Activated naive CD8-positive, alpha-beta T cell treated with anti-CD3 and anti-CD28 coated beads for 36 hours (primary cell): ENCODE data around the gene RINL. TPM values are rescaled to one million over a fixed set of nuclear protein-coding genes. Genes with fewer than 3 reads are reported as not detected.

Experiments
- DNase-seq: peaks from one replicate; pipeline ENCODE4 v3.0.0; 2021
- H3K27ac Mint-ChIP-seq: one replicate; pipeline ENCODE4 v1.8.0; 2022; ENCODE audit warnings: mild to moderate bottlenecking, moderate library complexity, mixed read lengths
- H3K27me3 Mint-ChIP-seq: one replicate; pipeline ENCODE4 v1.8.0; 2022; ENCODE audit warnings: mild to moderate bottlenecking, mixed read lengths
- H3K36me3 Mint-ChIP-seq: one replicate; pipeline ENCODE4 v1.8.0; 2021; ENCODE audit warnings: mild to moderate bottlenecking, mixed read lengths
- H3K4me1 Mint-ChIP-seq: one replicate; pipeline ENCODE4 v1.8.0; 2021; ENCODE audit warnings: mixed read lengths
- H3K4me3 Mint-ChIP-seq: one replicate; pipeline ENCODE4 v1.8.0; 2022; ENCODE audit warnings: mild to moderate bottlenecking, moderate library complexity, mixed read lengths
- H3K9me3 Mint-ChIP-seq: one replicate; pipeline ENCODE4 v1.8.0; 2022; ENCODE audit warnings: mixed read lengths
- total RNA-seq, 2 experiments: library from RNA; stranded (reverse); gene quantifications; one replicate each; pipeline ENCODE4 v1.2.3, GENCODE V29; 2021

Gene RINL
- total RNA-seq, 2 experiments from 2014 or later: 74.0 to 75.0 TPM

DNA sequence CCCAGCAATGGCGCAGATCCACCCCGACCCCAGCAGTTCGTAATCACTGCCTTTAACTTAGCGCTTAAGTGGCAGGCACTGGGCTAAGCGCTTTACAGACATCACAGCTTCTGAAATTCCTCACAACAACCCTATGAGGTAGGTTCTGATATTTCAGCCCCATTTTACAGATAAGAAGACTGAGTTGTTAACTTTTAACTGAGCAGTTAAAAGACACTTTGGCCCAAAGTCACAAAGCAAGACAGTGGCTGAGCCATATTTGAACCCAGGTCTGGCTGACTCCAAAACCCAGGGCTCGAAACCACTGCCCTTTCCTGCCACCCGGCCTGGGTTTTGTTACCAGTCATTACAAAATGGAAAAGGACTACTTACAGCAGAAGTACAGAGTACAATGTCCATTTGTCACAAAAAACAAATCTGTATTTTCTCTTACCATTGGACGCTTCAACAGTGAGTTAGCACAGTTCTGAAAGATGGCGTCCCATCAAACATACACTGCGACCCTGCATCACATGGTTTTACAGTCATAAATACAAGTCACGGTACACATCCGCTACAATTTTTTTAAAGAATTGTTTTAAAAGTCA, 36.8 kb downstream of the RINL start:
- DNase-seq: no peak
- H3K36me3 Mint-ChIP-seq: peaks cover 80% of the 10 kb centered on the region
- H3K4me1 Mint-ChIP-seq: peaks cover 78% of the 10 kb centered on the region
- H3K27ac Mint-ChIP-seq: peak overlapping the region; percentile 91
- H3K27me3 Mint-ChIP-seq: no peaks in the 10 kb centered on the region
- H3K9me3 Mint-ChIP-seq: no peaks in the 10 kb centered on the region
- H3K4me3 Mint-ChIP-seq: peak overlapping the region; percentile 78

DNA sequence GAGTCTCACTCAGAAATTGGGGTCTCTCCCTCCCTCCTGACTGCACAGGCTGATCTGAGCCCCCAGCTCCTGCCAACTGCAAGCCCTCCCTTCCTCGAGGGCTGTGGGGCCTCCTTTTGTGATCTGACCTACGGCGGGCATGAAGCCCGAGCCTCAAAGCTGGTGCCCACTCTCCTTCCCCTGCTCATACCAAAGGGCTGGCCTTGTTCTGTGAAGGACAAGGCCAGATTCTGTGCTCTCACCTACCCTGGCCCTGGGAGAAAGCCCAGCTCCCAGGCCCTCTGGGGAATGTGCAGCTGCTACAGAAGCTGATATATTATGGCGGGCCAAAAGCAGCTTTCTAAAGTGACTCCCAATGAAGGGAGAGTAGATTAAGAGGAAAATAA, 37.5 kb downstream of the RINL start:
- H3K27ac Mint-ChIP-seq: peak overlapping the region; percentile 91
- peaks cover 71% of the 10 kb centered on the region for H3K4me1 Mint-ChIP-seq
- H3K36me3 Mint-ChIP-seq: peaks cover 77% of the 10 kb centered on the region
- H3K9me3 Mint-ChIP-seq: no peaks in the 10 kb centered on the region
- H3K4me3 Mint-ChIP-seq: no peak overlapping the region
- H3K27me3 Mint-ChIP-seq: no peaks in the 10 kb centered on the region
- no peak for DNase-seq

DNA sequence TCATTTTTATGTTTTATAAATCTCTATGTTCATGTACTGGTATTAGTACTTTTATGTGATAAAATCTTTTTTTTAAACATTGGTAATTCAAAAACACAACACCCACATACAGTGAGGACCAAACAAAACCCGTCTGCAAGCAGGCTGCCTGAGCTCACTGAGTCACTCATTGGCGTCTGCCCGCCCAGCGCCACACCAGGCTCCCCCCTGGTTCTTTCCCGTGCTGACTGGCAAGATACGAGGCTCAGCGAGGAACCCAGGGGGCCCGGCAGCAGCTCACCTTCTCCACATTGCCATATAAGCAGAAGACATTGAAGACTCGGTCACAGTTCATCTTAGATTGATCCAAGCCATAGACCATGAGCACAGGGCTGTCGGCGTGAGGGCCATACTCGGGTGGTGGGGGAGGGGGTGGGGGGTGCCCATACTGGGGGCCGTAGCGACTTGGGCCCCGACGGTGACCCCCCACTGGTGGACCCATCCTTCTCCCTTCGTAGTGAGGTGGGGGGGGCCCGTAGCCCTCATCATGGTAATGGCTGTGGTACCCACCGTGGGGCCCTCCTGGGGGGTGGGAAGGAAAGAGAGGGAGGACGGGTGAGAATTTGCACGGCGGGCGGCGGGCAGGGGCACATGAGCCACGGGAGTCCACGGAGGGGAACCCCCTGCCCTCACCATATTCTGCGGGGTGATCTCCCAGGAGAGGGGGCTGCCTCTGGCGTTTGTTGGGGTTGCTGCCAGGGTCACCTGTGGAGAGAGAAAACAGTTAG, 38.1 kb downstream of the RINL start:
- peaks cover 66% of the 10 kb centered on the region for H3K4me1 Mint-ChIP-seq
- H3K27me3 Mint-ChIP-seq: no peaks in the 10 kb centered on the region
- peak overlapping the region; percentile 46 for H3K4me3 Mint-ChIP-seq
- peak overlapping the region; percentile 78 for H3K27ac Mint-ChIP-seq
- no peak for DNase-seq
- H3K9me3 Mint-ChIP-seq: no peaks in the 10 kb centered on the region
- H3K36me3 Mint-ChIP-seq: peaks cover 74% of the 10 kb centered on the region

DNA sequence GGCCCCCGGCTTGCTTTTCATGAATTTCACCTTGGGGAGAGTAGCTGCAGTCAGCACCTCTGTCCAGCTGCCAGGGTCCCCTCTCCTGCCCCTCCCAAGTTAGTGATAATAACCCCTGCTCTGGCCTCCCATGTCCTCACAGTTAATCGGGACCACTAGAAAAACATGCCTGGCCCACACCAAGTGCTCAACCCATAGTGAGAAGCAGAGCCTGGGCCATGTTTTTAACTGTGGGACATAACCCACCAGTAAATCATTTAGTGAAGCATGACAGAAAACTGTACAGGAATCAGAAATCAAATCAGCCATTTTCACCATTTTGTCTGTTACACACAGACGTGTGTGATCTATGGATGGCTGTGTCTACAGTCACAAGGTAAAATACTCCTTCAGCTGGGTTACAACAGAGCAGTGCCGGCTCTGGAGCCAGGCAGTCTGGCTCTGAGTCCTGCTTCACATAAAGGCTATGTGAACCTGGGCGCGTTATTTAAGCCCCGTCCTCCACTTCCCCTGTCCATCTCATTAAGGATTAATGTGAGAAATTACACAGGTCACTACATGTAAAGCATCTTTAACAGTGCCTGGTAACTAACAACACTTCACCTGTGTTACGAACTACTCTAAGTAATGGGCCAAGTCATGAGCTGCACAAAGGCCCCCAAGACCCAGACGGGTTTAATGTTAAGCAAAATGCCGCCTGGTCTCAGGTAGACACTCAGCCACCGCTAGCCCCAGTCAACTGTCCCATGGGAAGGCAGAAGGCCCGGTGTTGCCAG, 38.9 kb downstream of the RINL start:
- no peak for DNase-seq
- H3K9me3 Mint-ChIP-seq: no peaks in the 10 kb centered on the region
- H3K4me1 Mint-ChIP-seq: peaks cover 61% of the 10 kb centered on the region
- H3K4me3 Mint-ChIP-seq: peak overlapping the region; percentile 5
- H3K27ac Mint-ChIP-seq: peak overlapping the region; percentile 89
- H3K27me3 Mint-ChIP-seq: no peaks in the 10 kb centered on the region
- H3K36me3 Mint-ChIP-seq: peaks cover 69% of the 10 kb centered on the region

DNA sequence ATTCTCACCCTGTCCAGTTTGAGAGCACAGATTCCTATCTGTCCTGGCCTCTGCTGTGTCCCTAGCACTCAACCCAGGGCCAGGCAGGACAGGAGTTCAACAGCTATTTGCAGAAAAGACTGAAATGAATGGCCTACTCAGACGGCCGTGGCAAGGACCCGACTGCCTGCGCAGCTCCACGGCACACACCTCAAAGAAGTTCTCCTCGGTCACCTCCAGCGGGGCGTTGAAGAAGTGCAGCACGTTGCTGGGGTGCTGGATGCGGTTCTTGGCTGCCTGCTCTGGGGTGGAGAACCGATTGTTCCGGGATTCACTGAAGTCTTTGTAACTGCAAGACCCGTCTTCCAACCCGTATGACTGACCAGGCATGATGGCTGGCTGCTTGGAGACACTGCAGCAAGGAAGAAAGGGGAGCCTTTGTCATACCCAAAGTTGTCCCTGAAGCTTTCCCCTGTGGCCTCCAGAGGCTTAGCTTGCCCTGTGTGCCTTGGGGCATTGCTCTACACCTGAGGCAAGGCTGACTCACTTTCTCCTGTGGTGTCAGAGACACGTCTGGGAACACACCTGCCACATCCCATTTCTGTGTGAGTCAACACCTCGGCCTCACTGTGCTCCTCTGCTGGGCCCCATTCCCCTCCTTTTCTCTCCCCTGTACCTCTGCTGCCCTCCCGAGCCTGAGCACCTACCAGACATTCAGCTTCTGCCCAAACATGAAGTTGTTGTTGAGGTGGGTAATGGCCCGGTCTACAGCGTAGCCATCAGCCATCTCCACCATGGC, 39.7 kb downstream of the RINL start:
- H3K27me3 Mint-ChIP-seq: no peaks in the 10 kb centered on the region
- H3K4me3 Mint-ChIP-seq: peak overlapping the region; percentile 5
- peak overlapping the region; percentile 89 for H3K27ac Mint-ChIP-seq
- peaks cover 61% of the 10 kb centered on the region for H3K36me3 Mint-ChIP-seq
- H3K9me3 Mint-ChIP-seq: no peaks in the 10 kb centered on the region
- peaks cover 53% of the 10 kb centered on the region for H3K4me1 Mint-ChIP-seq
- DNase-seq: peak; percentile 61

DNA sequence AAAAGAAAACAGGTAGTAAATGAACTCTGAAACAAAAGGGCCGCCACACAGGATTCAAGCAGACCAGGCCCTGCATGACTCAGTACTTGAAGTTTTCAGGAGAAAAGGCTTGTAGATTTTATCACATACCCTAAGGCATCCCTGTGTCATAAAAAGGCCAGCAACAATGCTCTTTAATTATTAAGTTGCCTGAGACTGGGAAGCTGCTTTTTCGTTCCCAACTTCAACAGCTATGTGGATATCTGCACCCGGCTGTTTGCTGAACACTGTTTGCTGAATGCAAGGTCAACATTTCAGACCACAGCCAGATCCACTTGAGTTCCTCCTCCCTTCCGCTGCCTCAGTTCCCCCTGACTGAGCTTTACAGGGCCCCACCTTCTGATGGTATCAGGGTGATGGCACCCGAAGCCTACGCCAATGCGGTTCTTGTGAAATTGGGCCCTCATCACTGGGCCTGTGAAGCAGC, 40.4 kb downstream of the RINL start:
- peak overlapping the region; percentile 29 for H3K27ac Mint-ChIP-seq
- no peak overlapping the region for H3K4me3 Mint-ChIP-seq
- no peak for DNase-seq
- H3K27me3 Mint-ChIP-seq: no peaks in the 10 kb centered on the region
- peaks cover 54% of the 10 kb centered on the region for H3K36me3 Mint-ChIP-seq
- no peaks in the 10 kb centered on the region for H3K9me3 Mint-ChIP-seq
- H3K4me1 Mint-ChIP-seq: peaks cover 46% of the 10 kb centered on the region

DNA sequence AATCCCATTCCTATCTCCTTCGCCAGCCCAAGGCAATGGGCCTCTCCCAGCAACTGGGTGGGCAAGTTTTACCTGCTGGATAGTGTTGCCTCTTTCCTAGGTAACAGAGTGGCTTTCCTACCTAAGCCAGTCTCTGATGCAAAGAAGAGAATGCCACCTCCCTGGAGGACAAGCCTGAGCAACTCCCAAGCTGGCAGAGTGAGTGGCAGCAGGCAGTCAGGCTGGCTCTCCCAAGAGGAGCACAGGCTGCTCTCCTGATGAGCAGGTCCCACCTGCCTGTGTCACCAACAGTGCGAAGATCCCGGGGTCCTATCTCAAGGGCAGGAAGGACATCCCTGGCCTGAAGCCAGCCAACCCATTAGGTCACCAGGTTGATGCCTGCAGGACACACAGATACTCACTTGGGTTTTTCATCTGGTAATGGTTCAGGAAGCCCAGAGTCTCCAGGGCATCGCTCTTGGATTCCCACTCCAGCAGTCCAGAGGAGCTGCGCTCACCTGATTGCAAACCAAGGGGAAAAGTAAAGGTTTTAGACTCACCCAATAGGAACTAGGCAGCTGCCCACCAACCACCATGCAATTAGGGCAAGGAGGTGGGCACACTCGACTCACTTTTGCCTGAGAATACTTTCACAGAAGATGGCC, 41.0 kb downstream of the RINL start:
- peak overlapping the region; percentile 29 for H3K27ac Mint-ChIP-seq
- H3K27me3 Mint-ChIP-seq: no peaks in the 10 kb centered on the region
- H3K36me3 Mint-ChIP-seq: peaks cover 48% of the 10 kb centered on the region

DNA sequence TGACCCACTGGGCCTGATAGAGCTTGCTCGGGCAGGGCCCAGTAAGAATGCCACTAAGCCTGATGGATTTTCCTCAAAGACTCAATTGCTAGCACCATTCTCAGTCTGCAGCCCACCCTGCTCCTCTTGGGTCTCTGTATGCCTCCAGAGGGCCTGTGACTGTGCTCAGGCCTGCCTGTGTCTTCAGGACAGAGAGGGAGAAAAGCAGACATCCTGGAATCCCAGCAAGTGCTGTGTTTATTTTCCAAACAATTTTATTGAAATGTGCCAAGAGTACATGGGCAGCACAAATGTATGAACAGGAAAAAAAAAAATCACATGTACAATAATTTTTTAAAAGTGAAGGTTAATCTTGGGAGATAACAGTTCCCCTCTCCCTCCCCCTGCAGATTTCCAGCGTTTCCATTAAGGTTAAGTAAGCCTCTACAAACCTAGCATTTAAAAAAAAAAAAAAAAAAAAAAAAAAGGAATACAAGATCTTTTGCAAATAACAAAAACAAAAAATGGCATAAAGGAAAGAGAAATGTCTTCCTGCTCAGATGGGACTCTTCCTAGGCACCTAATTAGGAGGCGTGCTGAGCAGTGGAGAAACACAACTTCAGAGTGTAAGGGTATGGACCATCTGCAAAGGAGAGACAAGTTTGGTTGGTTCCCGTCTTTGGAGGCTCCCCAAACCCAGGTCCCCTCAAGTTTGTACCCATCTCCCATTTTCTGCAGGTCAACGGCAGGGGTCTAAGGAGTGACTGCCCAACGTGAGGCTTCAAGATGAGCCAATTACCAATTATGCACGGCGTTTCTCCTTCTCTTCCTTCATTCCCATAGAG, 41.7 kb downstream of the RINL start:
- H3K27ac Mint-ChIP-seq: peak overlapping the region; percentile 79
- no peak for DNase-seq
- peaks cover 41% of the 10 kb centered on the region for H3K36me3 Mint-ChIP-seq
- H3K4me3 Mint-ChIP-seq: no peak overlapping the region
- H3K27me3 Mint-ChIP-seq: no peaks in the 10 kb centered on the region
- no peaks in the 10 kb centered on the region for H3K9me3 Mint-ChIP-seq
- peaks cover 41% of the 10 kb centered on the region for H3K4me1 Mint-ChIP-seq

More for the DNA sequence above, 41.0 kb downstream of the RINL start:
- Mint-ChIP-seq H3K4me1 (peaks cover 44% of the 10 kb centered on the region), H3K4me3 (no peak overlapping the region), H3K9me3 (no peaks in the 10 kb centered on the region)
- no peak for DNase-seq

DNA sequence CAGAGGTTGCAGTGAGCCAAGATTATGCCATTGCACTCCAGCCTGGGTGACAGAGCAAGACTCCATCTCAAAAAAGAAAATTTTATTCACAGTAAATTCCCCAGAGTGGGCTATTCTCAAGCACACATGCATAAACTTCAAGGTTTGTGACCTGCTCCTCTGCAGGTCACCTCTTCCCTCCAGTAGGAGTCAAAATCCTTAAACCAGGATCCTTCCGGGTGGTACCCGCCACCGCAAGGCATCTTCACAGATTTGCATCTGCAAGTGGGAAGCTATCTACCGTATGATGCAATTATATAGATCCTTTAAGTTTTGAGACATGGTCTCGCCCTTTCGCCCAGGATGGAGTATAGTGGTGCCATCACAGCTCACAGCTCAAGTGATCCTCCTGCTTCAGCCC, 43.5 kb downstream of the RINL start:
- Mint-ChIP-seq H3K4me1 (peaks cover 36% of the 10 kb centered on the region), H3K27me3 (no peaks in the 10 kb centered on the region), H3K9me3 (no peaks in the 10 kb centered on the region), H3K4me3 (no peak overlapping the region), H3K36me3 (peaks cover 38% of the 10 kb centered on the region), H3K27ac (peak overlapping the region; percentile 42)
- DNase-seq: no peak

DNA sequence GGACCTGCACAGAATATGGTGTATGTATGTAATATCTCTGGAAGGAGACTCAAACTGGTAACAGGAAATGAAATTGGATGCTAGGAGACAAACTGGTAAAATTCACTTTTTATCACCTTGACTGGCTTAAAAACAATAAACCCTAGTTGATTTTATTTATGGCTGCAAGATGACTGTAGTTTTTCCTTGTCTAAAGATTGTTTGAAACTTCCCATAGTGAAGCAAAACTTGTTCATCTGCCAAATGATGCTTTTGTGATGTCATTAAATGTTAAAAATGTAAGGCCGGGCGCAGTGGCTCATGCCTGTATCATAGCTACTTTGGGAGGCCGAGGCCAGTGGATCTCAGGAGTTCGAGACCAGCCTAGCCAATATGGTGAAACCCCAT, 44.0 kb downstream of the RINL start:
- peaks cover 36% of the 10 kb centered on the region for H3K36me3 Mint-ChIP-seq
- no peaks in the 10 kb centered on the region for H3K9me3 Mint-ChIP-seq
- H3K4me3 Mint-ChIP-seq: no peak overlapping the region

DNA sequence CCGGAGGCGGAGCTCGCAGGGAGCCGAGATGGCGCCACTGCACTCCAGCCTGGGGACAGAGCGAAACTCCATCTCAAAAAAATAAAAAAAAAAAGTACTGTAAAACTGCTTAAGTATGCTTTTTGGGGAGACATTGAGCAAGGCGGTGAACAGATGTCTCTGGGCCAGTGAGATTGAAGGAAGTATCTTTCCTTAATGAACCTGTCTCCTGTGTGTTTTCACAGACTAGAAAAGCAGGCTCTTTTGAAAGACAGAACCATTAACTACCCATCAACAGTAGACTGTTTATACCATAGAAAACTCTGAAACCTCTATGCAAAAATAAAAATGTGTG, 45.0 kb downstream of the RINL start:
- Mint-ChIP-seq H3K4me3 (no peak overlapping the region), H3K4me1 (peaks cover 25% of the 10 kb centered on the region), H3K36me3 (peaks cover 32% of the 10 kb centered on the region), H3K27ac (peak overlapping the region; percentile 25), H3K9me3 (no peaks in the 10 kb centered on the region), H3K27me3 (no peaks in the 10 kb centered on the region)
- DNase-seq: no peak

More for the DNA sequence above, 44.0 kb downstream of the RINL start:
- H3K27me3 Mint-ChIP-seq: no peaks in the 10 kb centered on the region
- no peak for DNase-seq
- H3K4me1 Mint-ChIP-seq: peaks cover 31% of the 10 kb centered on the region
- H3K27ac Mint-ChIP-seq: peak overlapping the region; percentile 37

DNA sequence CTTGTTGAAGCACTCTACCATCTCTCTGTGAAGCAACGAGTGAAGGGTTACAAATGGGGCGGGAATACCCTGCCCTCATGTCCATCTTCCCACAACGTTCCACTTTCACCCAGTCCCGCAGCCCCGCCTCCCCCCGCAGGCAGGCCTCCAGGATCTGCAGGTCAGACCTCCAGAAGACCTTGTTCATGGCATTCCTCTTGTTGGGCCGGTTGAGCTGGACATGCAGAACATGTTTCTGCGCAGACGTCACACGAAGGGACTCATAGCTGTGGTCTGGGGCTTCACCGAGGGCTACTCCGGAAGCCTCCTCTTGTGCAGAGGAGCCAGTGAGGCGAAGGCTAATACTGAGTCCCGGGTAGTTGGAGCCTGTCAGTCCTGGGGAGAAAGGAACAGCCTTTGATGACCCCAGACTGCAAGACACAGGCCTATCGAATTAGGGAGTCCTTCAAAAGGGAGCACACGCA, 46.9 kb downstream of the RINL start:
- H3K4me1 Mint-ChIP-seq: peaks cover 24% of the 10 kb centered on the region

DNA sequence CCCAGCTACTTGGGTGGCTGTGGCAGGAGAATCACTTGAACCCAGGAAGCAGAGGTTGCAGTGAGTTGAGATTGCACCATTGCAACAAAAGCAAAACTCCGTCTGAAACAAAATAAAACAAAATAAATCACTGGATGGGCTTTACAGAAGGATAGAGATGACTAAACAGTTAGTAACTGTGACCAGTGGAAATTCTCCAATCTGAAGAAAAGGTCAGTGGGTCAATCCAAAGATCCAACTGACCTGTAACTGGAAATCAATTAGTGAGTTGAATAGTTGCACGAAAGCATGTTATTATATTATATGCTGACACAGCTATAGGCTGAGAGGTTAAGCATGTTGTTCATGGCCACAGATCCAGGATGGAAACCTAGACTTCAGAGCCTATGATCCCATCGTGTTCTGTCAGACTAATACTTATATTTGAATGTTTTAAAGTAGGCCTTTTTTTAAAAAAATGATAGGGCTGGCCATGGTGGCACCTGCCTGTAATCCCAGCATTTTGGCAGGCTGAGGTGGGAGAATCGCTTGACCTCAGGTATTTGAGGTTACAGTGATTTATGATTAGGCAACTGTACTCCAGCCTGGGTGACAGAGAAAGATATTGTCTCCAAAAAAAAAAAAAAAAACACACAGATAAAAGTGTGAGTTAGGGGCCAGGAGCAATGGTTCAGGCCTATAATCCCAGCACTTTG, 47.9 kb downstream of the RINL start:
- H3K27ac Mint-ChIP-seq: peak overlapping the region; percentile 38
- H3K9me3 Mint-ChIP-seq: no peaks in the 10 kb centered on the region
- H3K36me3 Mint-ChIP-seq: peaks cover 23% of the 10 kb centered on the region
- H3K4me1 Mint-ChIP-seq: peaks cover 24% of the 10 kb centered on the region
- H3K27me3 Mint-ChIP-seq: no peaks in the 10 kb centered on the region
- no peak for DNase-seq
- H3K4me3 Mint-ChIP-seq: peak overlapping the region; percentile 97

More for the DNA sequence above, 46.9 kb downstream of the RINL start:
- peak; percentile 42 for DNase-seq
- no peaks in the 10 kb centered on the region for H3K27me3 Mint-ChIP-seq
- H3K27ac Mint-ChIP-seq: peak overlapping the region; percentile 92
- peaks cover 26% of the 10 kb centered on the region for H3K36me3 Mint-ChIP-seq
- H3K9me3 Mint-ChIP-seq: no peaks in the 10 kb centered on the region
- H3K4me3 Mint-ChIP-seq: peak overlapping the region; percentile 97
